Measurements from ENCODE around the gene PDGFC.

- TF ChIP-seq GATA2 (IDR thresholded peaks at IDR 0.05; ENCODE audit: low read depth, low read length) (no peak), GATA3 (IDR thresholded peaks at IDR 0.05; ENCODE audit: low read depth, low read length) (no peak)
Observed at GRCh38 chr4:156751486-156751885, 220.1 kb downstream of the PDGFC start.
